ENCODE results near the gene DNAJC15.
"Not testable (repeated sequence)": the region's sequence is repeated elsewhere in the genome, so short reads cannot be mapped to it uniquely, and the experiment has no call there.

Gene DNAJC15

DNA sequence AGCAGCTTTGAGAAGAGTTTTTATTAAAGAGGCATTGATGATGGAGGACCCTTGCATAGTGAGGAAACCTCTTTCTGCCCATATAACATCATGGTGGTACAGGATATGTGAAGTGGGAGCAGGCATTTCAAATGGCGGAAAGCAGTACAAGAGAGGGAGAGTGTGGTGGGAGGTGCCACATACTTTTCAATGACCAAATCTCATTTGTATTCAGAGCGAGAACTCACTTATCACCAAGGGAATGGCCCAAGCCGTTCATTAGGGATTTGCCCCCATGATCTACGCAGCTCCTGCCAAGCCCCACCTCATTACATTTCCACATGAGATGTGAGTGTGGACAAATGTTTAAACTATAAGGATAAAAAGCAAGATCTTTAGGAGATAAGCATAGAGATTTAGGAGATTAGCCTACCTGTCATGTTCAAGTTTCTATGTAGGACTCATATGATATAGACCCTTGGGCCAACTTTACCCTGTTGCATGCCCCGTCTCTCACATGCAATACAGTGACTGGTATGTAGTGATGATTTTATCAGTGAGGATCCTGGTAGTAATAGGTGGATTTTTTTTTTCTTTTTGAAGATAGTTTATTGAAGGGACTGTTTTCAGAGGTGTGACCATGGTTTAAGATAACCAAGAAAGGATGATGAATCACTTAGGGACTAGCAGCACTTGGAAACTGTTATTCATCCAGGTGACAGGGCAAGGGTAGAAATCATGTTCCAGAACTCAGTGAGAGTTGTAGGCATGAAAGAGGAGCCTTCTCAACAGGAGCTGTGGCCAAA, 38.3 kb downstream of the DNAJC15 start:
- ChIA-PET POLR2A (no interaction called here), CTCF (interaction anchor here (0.9 to 1.2 kb wide), 2 partner anchors 92 to 93 kb away, joined by 3 read pairs; no protein-coding TSS in a partner anchor)
- no peak for DNase-seq (ENCODE audit: low read depth, low spot score)
- H3K4me3 ChIP-seq (ENCODE audit: low read depth, low read length) = no peak overlapping the region
- TF ChIP-seq, protein P1, sequence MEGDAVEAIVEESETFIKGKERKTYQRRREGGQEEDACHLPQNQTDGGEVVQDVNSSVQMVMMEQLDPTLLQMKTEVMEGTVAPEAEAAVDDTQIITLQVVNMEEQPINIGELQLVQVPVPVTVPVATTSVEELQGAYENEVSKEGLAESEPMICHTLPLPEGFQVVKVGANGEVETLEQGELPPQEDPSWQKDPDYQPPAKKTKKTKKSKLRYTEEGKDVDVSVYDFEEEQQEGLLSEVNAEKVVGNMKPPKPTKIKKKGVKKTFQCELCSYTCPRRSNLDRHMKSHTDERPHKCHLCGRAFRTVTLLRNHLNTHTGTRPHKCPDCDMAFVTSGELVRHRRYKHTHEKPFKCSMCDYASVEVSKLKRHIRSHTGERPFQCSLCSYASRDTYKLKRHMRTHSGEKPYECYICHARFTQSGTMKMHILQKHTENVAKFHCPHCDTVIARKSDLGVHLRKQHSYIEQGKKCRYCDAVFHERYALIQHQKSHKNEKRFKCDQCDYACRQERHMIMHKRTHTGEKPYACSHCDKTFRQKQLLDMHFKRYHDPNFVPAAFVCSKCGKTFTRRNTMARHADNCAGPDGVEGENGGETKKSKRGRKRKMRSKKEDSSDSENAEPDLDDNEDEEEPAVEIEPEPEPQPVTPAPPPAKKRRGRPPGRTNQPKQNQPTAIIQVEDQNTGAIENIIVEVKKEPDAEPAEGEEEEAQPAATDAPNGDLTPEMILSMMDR (IDR thresholded peaks at IDR 0.05; ENCODE audit: insufficient read depth, low read length, missing control alignments) = no peak

DNA sequence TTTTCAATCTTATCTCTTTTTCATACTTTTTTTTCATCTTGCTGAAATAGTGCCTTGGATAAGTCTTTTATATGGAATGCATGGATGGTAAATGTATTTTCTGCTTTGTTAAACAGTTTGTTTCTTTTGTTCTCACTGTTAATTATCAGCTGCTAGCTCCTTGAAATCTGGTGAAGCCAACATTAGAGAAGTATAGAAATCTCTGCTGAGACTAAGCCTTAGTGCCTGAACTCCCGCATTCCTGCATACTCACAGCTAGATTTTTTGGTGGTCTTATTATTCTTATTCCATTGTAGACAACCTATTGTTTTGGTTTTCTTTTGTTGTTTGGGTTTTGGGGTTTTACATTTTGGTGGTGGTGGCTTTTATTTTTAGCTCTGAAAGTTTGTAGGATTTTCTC, 48.4 kb downstream of the DNAJC15 start:
- ChIA-PET POLR2A (no interaction called here), CTCF (interaction anchor here (0.9 to 1.7 kb wide), 7 partner anchors 11 to 733 kb away, joined by 3 to 7 read pairs (median 3); no protein-coding TSS in a partner anchor)
- H3K4me3 ChIP-seq (ENCODE audit: low read depth, low read length) = no peak overlapping the region
- DNase-seq (ENCODE audit: low read depth, low spot score) = no peak
- TF ChIP-seq, protein P1 (IDR thresholded peaks at IDR 0.05; ENCODE audit: insufficient read depth, low read length, missing control alignments) = no peak

DNA sequence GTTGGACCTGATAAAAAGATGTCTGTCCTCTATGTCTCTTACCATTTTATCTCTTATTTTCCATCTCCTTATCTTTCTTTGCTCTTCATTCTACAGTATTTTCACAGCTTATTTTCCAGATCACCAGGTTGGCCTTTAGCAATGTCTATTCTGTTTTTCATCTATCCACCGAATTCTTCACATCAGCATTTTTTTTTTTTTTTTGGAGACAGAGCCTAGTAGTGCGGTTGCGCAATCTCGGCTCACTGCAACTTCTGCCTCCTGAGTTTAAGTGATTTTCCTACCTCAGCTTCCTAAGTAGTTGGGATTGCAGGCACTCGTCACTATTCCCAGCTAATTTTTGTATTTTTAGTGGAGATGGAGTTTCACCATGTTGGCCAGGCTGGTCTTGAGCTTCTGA, 49.0 kb downstream of the DNAJC15 start:
- H3K4me3 ChIP-seq (ENCODE audit: low read depth, low read length) = no peak overlapping the region
- ChIA-PET CTCF (interaction anchor here (0.9 to 1.7 kb wide), 6 partner anchors 10 to 732 kb away, joined by 3 to 7 read pairs (median 4); no protein-coding TSS in a partner anchor), POLR2A (no interaction called here)
- TF ChIP-seq, protein P1 (IDR thresholded peaks at IDR 0.05; ENCODE audit: insufficient read depth, low read length, missing control alignments) = no peak
- no peak for DNase-seq (ENCODE audit: low read depth, low spot score)

DNA sequence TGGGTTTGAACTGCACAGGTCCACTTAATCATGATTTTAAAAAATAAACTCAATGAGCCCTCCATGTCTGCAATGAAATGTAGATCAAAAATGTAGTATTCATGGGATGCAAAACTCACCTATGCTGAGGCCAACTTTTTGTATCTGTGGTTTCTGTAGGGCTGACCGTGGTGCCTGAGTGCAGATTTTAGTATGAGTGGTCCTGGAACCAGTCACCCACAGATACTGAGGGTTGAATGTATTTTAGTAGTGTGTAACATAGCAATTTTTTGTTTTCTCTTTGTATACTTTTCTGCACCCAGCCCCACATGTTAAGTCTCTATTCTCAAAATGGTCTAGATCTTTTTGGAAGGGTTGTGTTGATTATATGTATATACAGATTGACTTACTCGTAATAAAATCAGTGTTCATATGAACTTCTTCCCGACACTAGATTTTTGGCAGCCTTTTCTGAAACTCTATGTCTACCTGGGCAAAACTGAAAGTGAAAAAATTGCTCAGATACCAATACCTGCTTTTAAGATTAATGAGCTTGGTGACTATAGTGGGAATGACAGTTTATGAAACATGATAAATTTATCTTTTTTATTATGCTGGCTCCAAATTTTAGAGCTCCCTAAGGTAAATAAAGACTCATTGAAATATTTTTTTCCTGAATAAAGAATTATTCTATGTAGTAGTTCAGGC, 51.6 kb downstream of the DNAJC15 start:
- ChIA-PET CTCF (interaction anchor here (1.4 kb wide), 1 partner anchor 10 kb away, joined by 3 read pairs; no protein-coding TSS in a partner anchor), POLR2A (no interaction called here)
- no peak for DNase-seq (ENCODE audit: low read depth, low spot score)
- TF ChIP-seq, protein P1 (IDR thresholded peaks at IDR 0.05; ENCODE audit: insufficient read depth, low read length, missing control alignments) = no peak
- no peak overlapping the region for H3K4me3 ChIP-seq (ENCODE audit: low read depth, low read length)

DNA sequence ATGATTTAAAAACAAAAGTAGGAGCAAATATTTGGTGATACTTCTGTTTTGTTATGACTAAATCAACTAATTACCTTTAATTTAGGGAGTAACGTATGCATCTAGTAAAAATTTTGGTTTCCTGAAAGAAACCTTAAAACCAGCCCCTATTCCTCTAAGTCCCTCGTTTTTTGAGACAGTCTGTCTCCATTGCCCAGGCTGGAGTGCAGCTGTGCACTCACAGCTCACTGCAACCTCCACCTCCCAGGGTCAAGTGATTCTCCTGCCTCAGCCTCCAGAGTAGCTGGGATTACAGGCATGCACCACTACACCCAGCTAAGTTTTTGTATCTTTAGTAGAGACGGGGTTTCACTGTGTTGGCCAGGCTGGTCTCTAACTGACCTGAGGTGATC, 52.1 kb downstream of the DNAJC15 start:
- POLR2A ChIA-PET; DNase-seq (ENCODE audit: low read depth, low spot score); H3K4me3 ChIP-seq (ENCODE audit: low read depth, low read length): not testable (repeated sequence)
- CTCF ChIA-PET = interaction anchor here (1.4 kb wide), 1 partner anchor 9 kb away, joined by 3 read pairs; no protein-coding TSS in a partner anchor

DNA sequence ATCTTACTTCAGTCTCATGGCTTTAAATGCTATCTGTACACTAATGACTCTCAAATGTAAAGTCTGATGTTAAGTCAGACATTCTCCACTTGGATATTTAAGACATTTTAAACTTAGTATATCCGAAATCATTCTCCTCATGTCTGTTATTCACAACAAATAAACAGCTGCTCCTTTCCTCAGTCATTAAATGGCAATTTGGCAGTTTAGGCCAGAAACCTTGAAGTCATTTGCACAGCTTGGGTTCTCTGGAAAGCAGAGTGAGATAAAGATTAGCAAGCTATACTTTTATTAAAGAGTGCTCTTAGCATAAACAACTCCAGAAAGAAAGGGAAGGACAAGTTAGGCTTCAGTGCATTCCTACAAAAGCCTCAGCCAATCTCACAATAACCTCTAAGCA, 53.7 kb downstream of the DNAJC15 start:
- no peak overlapping the region for H3K4me3 ChIP-seq (ENCODE audit: low read depth, low read length)
- TF ChIP-seq, protein P1 (IDR thresholded peaks at IDR 0.05; ENCODE audit: insufficient read depth, low read length, missing control alignments) = no peak
- no peak for DNase-seq (ENCODE audit: low read depth, low spot score)
- ChIA-PET CTCF (interaction anchor here (1.2 to 1.7 kb wide), 3 partner anchors 10 to 104 kb away, joined by 3 to 4 read pairs (median 4); no protein-coding TSS in a partner anchor), POLR2A (interaction anchor here (0.6 kb wide), 1 partner anchor 771 kb away, joined by 3 read pairs; no protein-coding TSS in a partner anchor)
